ENCODE measurements around the gene CAPN15. TPM values are rescaled to one million over a fixed set of nuclear protein-coding genes. Genes with fewer than 3 reads are reported as not detected.

CAPN15 gene
- polyA plus RNA-seq, 3 donors from 2014 or later: 9.2 to 30.7 (median 10.1) TPM

Other genes starting within 250 kb of the CAPN15 start
- not detected for gene ARHGDIG, start 247.1 kb upstream of the CAPN15 start, polyA plus RNA-seq
- not detected for gene PDIA2, start 244.5 kb upstream of the CAPN15 start, polyA plus RNA-seq
- gene AXIN1, start 175.0 kb upstream of the CAPN15 start, polyA plus RNA-seq: 10 to 100 TPM in 1 of 3 donors, 1 to 10 TPM in 2; 1.9 to 12.5 (median 5.2) TPM
- gene MRPL28, start 157.2 kb upstream of the CAPN15 start, polyA plus RNA-seq: 100 to 1,000 TPM in 2 of 3 donors, 10 to 100 TPM in 1; 98.6 to 139 (median 106) TPM
- 10 to 100 TPM; 16.0 to 35.9 (median 23.7) TPM for gene PGAP6, start 145.7 kb upstream of the CAPN15 start, polyA plus RNA-seq
- 10 to 100 TPM; 30.4 to 53.7 (median 36.5) TPM for gene NME4, start 130.5 kb upstream of the CAPN15 start, polyA plus RNA-seq
- 10 to 100 TPM in 1 of 3 donors, 1 to 10 TPM in 2; 3.6 to 12.9 (median 5.4) TPM for gene DECR2, start 125.8 kb upstream of the CAPN15 start, polyA plus RNA-seq
- gene RAB11FIP3, start 102.1 kb upstream of the CAPN15 start, polyA plus RNA-seq: 1 to 10 TPM in 2 of 3 donors, under 1 TPM in 1; 0.04 to 3.7 (median 1.8) TPM
- not detected for gene PRR35, start 32.7 kb downstream of the CAPN15 start, polyA plus RNA-seq
- gene NHLRC4, start 39.3 kb downstream of the CAPN15 start, polyA plus RNA-seq: under 1 TPM in 2 of 3 donors, not detected in 1; 0.42 to 0.61 TPM
- gene PIGQ, start 42.3 kb downstream of the CAPN15 start, polyA plus RNA-seq: 10 to 100 TPM; 10.5 to 17.7 (median 12.6) TPM
- gene RAB40C, start 62.4 kb downstream of the CAPN15 start, polyA plus RNA-seq: 10 to 100 TPM in 1 of 3 donors, 1 to 10 TPM in 2; 4.6 to 17.5 (median 5.8) TPM
- gene WFIKKN1, start 103.3 kb downstream of the CAPN15 start, polyA plus RNA-seq: under 1 TPM in 2 of 3 donors, not detected in 1; 0.17 to 0.19 TPM
- gene METTL26, start 108.6 kb downstream of the CAPN15 start, polyA plus RNA-seq: 100 to 1,000 TPM in 1 of 3 donors, 10 to 100 TPM in 2; 89.3 to 128 (median 93.9) TPM
- gene MCRIP2, start 114.1 kb downstream of the CAPN15 start, polyA plus RNA-seq: 10 to 100 TPM; 16.8 to 36.3 (median 22.8) TPM
- 1 to 10 TPM in 2 of 3 donors, not detected in 1; 1.2 to 2.4 TPM for gene WDR90, start 121.7 kb downstream of the CAPN15 start, polyA plus RNA-seq
- 10 to 100 TPM; 36.8 to 53.3 (median 43.0) TPM for gene RHOT2, start 140.4 kb downstream of the CAPN15 start, polyA plus RNA-seq
- gene RHBDL1, start 148.0 kb downstream of the CAPN15 start, polyA plus RNA-seq: not detected
- gene STUB1, start 152.7 kb downstream of the CAPN15 start, polyA plus RNA-seq: 100 to 1,000 TPM; 183 to 225 (median 194) TPM
- gene JMJD8, start 156.6 kb downstream of the CAPN15 start, polyA plus RNA-seq: 10 to 100 TPM; 38.3 to 63.5 (median 47.4) TPM
- gene WDR24, start 162.7 kb downstream of the CAPN15 start, polyA plus RNA-seq: 10 to 100 TPM in 1 of 3 donors, 1 to 10 TPM in 2; 4.9 to 15.1 (median 5.2) TPM
- under 1 TPM in 1 of 3 donors, not detected in 2; 0.20 TPM for gene FBXL16, start 178.1 kb downstream of the CAPN15 start, polyA plus RNA-seq
- gene METRN, start 187.4 kb downstream of the CAPN15 start, polyA plus RNA-seq: 10 to 100 TPM; 29.6 to 61.7 (median 45.4) TPM
- 100 to 1,000 TPM in 1 of 3 donors, 10 to 100 TPM in 2; 71.7 to 110 (median 94.1) TPM for gene ANTKMT, start 193.4 kb downstream of the CAPN15 start, polyA plus RNA-seq
- gene CCDC78, start 198.7 kb downstream of the CAPN15 start, polyA plus RNA-seq: 1 to 10 TPM in 2 of 3 donors, under 1 TPM in 1; 0.34 to 1.7 (median 1.4) TPM
- 10 to 100 TPM in 1 of 3 donors, 1 to 10 TPM in 2; 6.4 to 12.0 (median 9.1) TPM for gene HAGHL, start 199.4 kb downstream of the CAPN15 start, polyA plus RNA-seq
- 10 to 100 TPM in 2 of 3 donors, 1 to 10 TPM in 1; 4.6 to 25.5 (median 17.5) TPM for gene CIAO3, start 213.3 kb downstream of the CAPN15 start, polyA plus RNA-seq
- gene MSLN, start 233.0 kb downstream of the CAPN15 start, polyA plus RNA-seq: not detected